ENCODE measurements around the gene NTRK3.

DNA sequence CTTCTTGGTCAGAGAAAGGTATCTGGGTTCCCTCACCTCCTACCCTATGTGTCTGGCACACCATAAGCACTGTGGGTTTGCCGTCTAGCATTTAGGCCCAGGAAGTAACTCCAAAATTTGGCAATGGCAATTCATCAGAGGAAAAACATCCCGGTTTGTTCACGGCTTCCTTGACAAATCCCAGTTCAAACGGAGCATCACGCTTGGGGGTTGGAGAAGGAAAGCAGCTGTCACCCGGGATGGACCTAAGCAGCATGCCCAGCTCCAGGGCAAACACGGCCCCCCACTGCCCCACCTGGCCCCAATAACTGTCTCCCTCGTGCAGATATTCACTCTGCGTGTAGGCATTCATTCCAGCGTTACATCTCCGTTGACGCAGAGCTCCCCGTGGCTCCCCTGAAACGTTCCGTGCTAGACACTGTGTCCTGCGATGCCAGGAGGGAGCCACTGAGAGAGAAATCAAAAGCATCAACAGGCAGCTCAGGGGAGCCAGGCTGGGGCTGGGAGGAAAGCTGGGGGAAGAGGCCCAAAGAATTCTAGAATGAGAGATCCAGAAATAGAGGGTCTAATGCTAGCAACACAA is 41.4 kb downstream of the NTRK3 start:
- TF ChIP-seq, protein P1, sequence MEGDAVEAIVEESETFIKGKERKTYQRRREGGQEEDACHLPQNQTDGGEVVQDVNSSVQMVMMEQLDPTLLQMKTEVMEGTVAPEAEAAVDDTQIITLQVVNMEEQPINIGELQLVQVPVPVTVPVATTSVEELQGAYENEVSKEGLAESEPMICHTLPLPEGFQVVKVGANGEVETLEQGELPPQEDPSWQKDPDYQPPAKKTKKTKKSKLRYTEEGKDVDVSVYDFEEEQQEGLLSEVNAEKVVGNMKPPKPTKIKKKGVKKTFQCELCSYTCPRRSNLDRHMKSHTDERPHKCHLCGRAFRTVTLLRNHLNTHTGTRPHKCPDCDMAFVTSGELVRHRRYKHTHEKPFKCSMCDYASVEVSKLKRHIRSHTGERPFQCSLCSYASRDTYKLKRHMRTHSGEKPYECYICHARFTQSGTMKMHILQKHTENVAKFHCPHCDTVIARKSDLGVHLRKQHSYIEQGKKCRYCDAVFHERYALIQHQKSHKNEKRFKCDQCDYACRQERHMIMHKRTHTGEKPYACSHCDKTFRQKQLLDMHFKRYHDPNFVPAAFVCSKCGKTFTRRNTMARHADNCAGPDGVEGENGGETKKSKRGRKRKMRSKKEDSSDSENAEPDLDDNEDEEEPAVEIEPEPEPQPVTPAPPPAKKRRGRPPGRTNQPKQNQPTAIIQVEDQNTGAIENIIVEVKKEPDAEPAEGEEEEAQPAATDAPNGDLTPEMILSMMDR (IDR thresholded peaks at IDR 0.05; ENCODE audit: low read depth, low read length, missing input control) = no peak
- TF ChIP-seq SP1 (IDR thresholded peaks at IDR 0.05) = no peak
- TF ChIP-seq EGR1 (IDR thresholded peaks at IDR 0.05; ENCODE audit: low read depth in 2 of 2) = no peak
- no peak for TF ChIP-seq GABPA (IDR thresholded peaks at IDR 0.05 in 1 of 2, conservative IDR thresholded peaks at IDR 0.05 in 1 of 2)
- no peak for TF ChIP-seq YY1 (IDR thresholded peaks at IDR 0.05)
- no peak for TF ChIP-seq TAF1 (conservative IDR thresholded peaks at IDR 0.05)
- no peak for TF ChIP-seq HNF4G (IDR thresholded peaks at IDR 0.05)
- TF ChIP-seq RAD21 (IDR thresholded peaks at IDR 0.05) = no peak
